Breast epithelium (tissue), 3 donors: ENCODE measurements around the gene NCKAP5.

ENCODE experiments used
- POLR2AphosphoS5 ChIP-seq, 3 donors: sonication (generic); formaldehyde crosslinking; IDR thresholded peaks; one replicate each; pipeline ENCODE4 v1.6.1; 2017; ENCODE audit warnings: antibody characterized with exemption in 3 of 3
- TF ChIP-seq, protein P1 (sequence below), 3 donors: fragments of 450-650 bp; IDR thresholded peaks; one replicate each; pipeline ENCODE4 v1.5.1; 2016 to 2017; ENCODE audit warnings: antibody characterized with exemption in 3 of 3, mild to moderate bottlenecking in 3 of 3, moderate library complexity in 3 of 3

DNA sequence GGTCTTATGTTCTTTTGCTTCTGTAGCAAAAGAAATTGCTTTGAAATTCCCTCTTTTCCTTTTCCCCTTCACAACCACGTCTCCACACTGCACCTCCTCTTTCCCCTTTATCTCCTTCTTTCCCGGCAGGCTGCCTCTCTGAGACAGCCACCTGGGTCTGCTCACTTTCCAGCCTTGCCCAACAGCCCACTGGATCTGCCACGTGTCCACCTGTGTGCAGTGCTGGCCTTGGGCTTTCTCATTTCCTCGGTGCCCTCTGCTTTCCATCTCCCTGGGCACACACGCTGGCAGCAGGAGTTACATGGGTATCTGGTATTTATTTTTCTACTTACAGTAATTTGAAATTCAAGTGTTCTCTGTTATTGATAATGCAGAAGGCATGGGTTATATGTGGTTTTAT is 684.8 kb downstream of the NCKAP5 start:
- TF ChIP-seq, protein P1, sequence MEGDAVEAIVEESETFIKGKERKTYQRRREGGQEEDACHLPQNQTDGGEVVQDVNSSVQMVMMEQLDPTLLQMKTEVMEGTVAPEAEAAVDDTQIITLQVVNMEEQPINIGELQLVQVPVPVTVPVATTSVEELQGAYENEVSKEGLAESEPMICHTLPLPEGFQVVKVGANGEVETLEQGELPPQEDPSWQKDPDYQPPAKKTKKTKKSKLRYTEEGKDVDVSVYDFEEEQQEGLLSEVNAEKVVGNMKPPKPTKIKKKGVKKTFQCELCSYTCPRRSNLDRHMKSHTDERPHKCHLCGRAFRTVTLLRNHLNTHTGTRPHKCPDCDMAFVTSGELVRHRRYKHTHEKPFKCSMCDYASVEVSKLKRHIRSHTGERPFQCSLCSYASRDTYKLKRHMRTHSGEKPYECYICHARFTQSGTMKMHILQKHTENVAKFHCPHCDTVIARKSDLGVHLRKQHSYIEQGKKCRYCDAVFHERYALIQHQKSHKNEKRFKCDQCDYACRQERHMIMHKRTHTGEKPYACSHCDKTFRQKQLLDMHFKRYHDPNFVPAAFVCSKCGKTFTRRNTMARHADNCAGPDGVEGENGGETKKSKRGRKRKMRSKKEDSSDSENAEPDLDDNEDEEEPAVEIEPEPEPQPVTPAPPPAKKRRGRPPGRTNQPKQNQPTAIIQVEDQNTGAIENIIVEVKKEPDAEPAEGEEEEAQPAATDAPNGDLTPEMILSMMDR (IDR thresholded peaks at IDR 0.05), result no peak
- TF ChIP-seq POLR2AphosphoS5 (IDR thresholded peaks at IDR 0.05), result no peak
